Measurements from ENCODE around the gene ATP1B1. TPM values are rescaled to one million over a fixed set of nuclear protein-coding genes. Genes with fewer than 3 reads are reported as not detected.

The ATP1B1 gene
- total RNA-seq, 1 experiment from 2014 or later = 48.6 TPM

DNA sequence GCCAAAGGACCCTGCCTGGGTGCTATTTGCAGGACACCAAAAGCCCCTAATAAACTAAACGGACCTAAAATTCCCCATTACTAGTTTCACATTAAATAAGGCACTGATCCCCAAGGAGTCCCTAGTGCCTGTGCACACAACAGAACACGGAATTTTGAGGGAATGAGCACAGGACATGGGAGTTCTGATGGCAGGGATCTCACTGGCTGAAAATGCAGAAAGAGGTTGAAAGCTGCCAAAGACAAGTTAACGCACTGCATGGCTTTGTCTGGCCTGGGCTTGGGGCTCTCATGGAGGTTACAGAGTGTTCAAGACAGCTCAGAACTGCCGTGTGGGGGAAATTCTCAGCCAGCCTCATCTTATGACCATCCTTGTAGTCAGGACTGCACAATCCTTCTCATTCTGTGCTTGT, 15.6 kb upstream of the ATP1B1 start:
- no peak overlapping the region for H3K4me2 ChIP-seq (ENCODE audit: low read length)
- ChIA-PET POLR2A (no interaction called here), RAD21 (ENCODE audit: low non-redundant PET in 1 of 2, low total read pairs in 2 of 2, uncharacterized antibody in 2 of 2, unreplicated experiment in 2 of 2) (no interaction called here), CTCF (no interaction called here)
- H2AFZ ChIP-seq (ENCODE audit: low read depth, low read length, poor library complexity, severe bottlenecking) = no peak overlapping the region
- no peaks in the 10 kb centered on the region for H3K27me3 ChIP-seq (ENCODE audit: insufficient read depth, low read length)
- H3K27ac ChIP-seq (ENCODE audit: low read depth, low read length) = no peak overlapping the region
- no peaks in the 10 kb centered on the region for H3K36me3 ChIP-seq (ENCODE audit: control insufficient read depth in 1 of 2, insufficient read depth in 2 of 2, low read length in 2 of 2)
- H3K79me2 ChIP-seq (ENCODE audit: insufficient read depth, low read length) = no peaks in the 10 kb centered on the region
- H3K9me2 ChIP-seq (ENCODE audit: insufficient read depth) = no peaks in the 10 kb centered on the region
- no peaks in the 10 kb centered on the region for H3K4me1 ChIP-seq (ENCODE audit: control insufficient read depth in 1 of 2, insufficient read depth in 2 of 2, low read length in 2 of 2)
- no peak overlapping the region for H3K4me3 ChIP-seq (replicated peaks in 1 of 2; ENCODE audit: low read depth in 1 of 2, low read length in 2 of 2)
- TF ChIP-seq RAD21 (IDR thresholded peaks at IDR 0.05; ENCODE audit: low read depth) (no peak), YY1 (IDR thresholded peaks at IDR 0.05; ENCODE audit: extremely low read depth, insufficient replicate concordance, low read depth, low read length) (no peak), SP1 (IDR thresholded peaks at IDR 0.05; ENCODE audit: low read depth) (no peak), EZH2phosphoT487 (IDR thresholded peaks at IDR 0.05; ENCODE audit: borderline replicate concordance) (no peak), CEBPB (IDR thresholded peaks at IDR 0.05; ENCODE audit: low read depth) (no peak), ZFX (IDR thresholded peaks at IDR 0.05) (no peak)
- TF ChIP-seq, protein P1, sequence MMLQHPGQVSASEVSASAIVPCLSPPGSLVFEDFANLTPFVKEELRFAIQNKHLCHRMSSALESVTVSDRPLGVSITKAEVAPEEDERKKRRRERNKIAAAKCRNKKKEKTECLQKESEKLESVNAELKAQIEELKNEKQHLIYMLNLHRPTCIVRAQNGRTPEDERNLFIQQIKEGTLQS (IDR thresholded peaks at IDR 0.05) = no peak
- TF ChIP-seq, protein P2, sequence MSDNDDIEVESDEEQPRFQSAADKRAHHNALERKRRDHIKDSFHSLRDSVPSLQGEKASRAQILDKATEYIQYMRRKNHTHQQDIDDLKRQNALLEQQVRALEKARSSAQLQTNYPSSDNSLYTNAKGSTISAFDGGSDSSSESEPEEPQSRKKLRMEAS (IDR thresholded peaks at IDR 0.05) = no peak
- TF ChIP-seq, protein P3, sequence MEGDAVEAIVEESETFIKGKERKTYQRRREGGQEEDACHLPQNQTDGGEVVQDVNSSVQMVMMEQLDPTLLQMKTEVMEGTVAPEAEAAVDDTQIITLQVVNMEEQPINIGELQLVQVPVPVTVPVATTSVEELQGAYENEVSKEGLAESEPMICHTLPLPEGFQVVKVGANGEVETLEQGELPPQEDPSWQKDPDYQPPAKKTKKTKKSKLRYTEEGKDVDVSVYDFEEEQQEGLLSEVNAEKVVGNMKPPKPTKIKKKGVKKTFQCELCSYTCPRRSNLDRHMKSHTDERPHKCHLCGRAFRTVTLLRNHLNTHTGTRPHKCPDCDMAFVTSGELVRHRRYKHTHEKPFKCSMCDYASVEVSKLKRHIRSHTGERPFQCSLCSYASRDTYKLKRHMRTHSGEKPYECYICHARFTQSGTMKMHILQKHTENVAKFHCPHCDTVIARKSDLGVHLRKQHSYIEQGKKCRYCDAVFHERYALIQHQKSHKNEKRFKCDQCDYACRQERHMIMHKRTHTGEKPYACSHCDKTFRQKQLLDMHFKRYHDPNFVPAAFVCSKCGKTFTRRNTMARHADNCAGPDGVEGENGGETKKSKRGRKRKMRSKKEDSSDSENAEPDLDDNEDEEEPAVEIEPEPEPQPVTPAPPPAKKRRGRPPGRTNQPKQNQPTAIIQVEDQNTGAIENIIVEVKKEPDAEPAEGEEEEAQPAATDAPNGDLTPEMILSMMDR (IDR thresholded peaks at IDR 0.05 in 2 of 3, conservative IDR thresholded peaks at IDR 0.05 in 1 of 3; ENCODE audit: borderline replicate concordance in 1 of 3, insufficient read depth in 1 of 3, low read depth in 2 of 3, low read length in 2 of 3) = no peak
- no peaks in the 10 kb centered on the region for H3K9me3 ChIP-seq (ENCODE audit: control insufficient read depth in 1 of 2, insufficient read depth in 1 of 2, low read depth in 1 of 2, low read length in 2 of 2)
- intact Hi-C loops (cut with micrococcal nuclease) = no loop called here
- no TSS peak for BruUV-seq (replicated peaks)
- no peak overlapping the region for H3K9ac ChIP-seq (ENCODE audit: low read length)
- ATAC-seq (no peak), DNase-seq (ENCODE audit: low read depth, low spot score) (no peak)
- H4K20me1 ChIP-seq (ENCODE audit: insufficient read depth) = no peaks in the 10 kb centered on the region
